GM19023 (cell line): ENCODE data around the gene CACNA1I.

ENCODE experiments used
- ATAC-seq: cut with Tn5 transposase; IDR thresholded peaks from one replicate; pipeline ENCODE4 v1.9.1; 2021; ENCODE audit warnings: mild to moderate bottlenecking, moderate library complexity; ENCODE audit not compliant: unreplicated experiment

The CACNA1I gene

DNA sequence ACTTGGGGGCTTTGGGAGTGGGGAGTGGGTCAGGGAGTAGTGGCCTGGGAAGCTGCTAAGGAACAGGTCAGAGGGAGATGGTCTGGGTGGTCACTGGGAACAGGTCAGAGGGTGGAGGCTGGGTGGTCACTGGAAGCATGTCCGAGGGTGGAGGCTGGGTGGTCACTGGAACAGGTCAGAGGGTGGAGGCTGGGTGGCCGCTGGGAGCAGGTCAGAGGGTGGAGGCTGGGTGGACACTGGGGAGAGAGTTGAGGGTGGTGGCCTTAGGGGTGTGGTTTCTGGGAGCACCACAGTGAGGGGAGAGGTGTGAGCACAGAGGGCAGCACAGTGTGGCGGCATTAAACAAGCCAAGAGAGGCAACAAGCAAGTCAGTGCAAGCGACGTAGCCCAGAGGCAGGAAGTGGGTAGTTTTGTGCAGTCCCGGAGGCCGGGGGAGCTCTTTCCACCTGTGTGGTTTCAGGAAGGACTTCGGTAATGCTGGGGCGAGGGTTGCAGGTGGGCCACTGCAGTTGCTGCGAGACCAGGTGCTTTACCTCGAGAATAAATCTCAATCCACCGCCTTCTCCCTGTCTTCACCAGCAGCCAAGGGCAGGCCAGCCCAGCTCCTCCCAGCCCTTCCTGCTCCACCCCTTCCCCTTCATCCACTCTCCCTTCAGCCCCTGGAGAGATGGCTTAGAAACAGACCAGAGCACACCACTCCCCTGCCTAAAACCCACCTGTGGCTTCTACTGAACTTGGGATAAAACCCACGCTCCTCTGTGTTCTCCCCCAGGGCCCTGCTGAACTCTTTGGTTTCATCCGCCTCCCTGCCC is 3.2 kb upstream of the CACNA1I start:
- ATAC-seq = no peak

DNA sequence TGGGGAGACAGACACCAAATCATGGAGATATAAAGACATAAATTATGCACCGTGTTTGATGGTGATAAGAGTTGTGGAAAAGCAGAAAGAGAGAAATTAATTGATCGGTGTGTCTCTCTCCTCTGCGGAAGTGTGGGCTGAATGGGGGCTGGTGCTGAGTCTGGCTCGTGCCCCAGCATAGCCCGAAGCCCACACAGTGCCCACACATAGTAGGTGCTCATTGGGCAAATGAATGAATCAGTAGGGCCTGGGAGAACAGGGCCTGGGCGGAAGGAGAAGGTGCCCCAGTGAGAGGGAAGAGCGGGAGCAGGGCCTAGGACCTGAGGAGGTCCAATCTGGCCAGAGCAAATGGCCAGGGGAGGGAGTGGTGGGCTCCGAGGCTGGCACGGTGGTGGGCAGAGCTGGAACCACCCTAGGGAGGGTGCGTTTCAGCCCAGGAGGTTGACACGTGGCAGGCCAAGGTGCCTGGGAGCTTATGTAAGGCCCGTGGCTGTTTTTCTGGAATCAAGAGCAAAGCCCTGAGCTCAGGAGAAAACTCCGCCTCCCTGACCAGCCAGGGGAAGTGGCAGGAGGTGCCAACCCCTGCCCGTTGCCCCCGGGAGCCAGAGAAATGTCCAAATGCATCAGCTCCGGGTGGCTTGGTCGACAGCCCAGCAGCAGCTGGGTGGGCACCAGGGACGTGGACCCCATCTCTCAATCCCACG is 2.1 kb upstream of the CACNA1I start:
- no peak for ATAC-seq

GRCh38 chr22:39569066-39569465 is 1.5 kb upstream of the CACNA1I start:
- ATAC-seq = no peak

DNA sequence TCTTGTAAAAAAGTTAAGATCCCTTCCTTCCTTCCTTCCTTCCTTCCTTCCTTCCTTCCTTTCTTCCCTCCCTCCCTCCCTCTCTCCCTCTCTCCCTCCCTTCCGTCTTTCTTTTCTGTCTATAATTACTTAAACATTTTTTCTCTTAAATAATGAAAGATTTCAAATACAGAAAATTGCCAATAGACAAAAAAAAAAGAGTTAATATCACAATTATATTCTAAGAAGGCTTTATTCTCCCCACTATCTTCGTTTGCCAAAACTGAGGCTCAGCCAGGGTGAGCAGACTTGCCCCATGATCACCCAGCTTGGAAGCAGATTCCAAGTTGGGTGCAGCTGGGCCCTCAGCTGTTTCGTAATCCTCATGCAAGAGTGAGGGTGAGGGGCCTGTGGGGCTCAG is 327 bp upstream of the CACNA1I start:
- ATAC-seq = no peak

- no peak for ATAC-seq
Measured at GRCh38 chr22:39571538-39571937, 985 bp downstream of the CACNA1I start.

DNA sequence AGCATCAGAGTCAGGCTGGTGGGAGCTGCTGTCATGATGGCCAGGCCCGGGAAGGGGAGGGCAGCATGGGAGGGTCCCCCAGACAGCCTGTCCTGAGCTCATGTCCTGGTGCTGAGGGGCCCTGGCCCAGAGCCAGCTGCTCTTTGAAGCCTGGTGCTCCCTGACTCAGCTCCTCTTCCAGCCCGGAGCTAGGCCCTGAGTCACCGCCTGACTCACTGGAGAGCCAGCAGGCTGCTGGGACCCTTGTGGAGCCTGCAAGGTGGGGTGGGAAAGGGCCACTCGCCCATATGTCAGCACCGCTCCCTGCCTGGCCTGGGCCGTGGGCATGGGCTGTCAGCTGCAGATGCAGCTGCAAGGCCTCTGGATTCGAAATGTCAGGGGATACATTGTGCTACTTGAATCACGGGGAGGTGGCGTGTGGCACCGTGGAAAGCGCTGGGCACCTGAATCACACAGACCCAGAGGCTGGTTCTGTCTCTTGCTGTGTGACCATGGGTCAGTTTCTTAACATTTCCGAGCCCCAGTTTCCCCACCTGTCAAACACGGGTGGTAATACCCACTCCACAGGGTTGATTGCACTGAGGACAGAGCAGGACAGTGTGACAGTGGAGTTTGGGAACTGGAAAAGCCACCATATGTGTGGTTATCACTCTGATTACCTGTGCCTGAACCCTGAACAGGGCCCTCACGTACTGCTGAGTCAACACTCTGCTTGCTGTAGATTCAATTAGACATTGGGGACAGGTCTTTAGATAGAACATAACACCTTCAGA is 4.4 kb downstream of the CACNA1I start:
- ATAC-seq = no peak

GRCh38 chr22:39575552-39575825 is 4.9 kb downstream of the CACNA1I start:
- no peak for ATAC-seq

- ATAC-seq = no peak
Measured at GRCh38 chr22:39576027-39576426, 5.5 kb downstream of the CACNA1I start.

GRCh38 chr22:39577366-39577765 is 6.8 kb downstream of the CACNA1I start:
- no peak for ATAC-seq

DNA sequence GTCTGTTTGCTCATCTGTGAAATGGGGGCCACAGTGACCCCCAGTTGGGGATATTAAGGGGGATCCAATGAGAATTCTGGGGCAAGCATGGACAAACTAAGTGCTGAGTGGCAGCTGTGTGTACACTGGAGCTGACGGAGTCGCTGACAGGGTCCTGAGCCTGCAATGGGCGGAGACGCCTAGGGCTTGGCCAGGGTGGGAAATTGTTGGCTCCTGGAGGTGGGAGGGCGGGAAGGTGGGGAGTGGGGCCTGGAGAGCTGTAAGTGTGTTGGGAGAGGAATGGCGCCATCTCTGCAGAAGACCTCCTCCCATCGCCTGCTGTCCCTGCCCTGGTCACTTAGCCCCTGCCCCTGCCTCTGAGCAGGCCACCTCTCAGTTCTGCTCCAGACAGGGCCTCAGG is 7.3 kb downstream of the CACNA1I start:
- no peak for ATAC-seq

- ATAC-seq = no peak
Measured at GRCh38 chr22:39580006-39580441, 9.5 kb downstream of the CACNA1I start.

GRCh38 chr22:39580795-39581194 is 10.2 kb downstream of the CACNA1I start:
- ATAC-seq = no peak

DNA sequence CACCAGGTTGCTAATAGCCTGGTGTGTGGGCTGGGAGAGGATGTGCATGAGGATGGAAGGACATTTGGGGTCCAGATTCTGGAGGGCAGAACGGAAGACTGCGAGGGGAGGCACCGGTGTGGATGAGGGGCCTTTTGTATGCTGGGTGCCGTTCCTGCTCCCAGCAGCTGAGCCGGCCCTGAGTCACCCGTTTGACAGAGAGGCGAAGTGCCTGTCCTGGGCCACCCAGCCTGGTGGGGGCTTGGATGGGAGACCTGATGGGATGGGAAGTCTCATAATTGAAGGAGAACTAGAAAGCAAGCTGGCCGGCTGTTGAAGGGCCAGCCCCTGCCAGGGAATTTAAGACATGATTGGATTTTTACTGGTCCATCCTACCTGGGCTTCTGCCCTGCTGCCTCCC is 10.8 kb downstream of the CACNA1I start:
- ATAC-seq = no peak

DNA sequence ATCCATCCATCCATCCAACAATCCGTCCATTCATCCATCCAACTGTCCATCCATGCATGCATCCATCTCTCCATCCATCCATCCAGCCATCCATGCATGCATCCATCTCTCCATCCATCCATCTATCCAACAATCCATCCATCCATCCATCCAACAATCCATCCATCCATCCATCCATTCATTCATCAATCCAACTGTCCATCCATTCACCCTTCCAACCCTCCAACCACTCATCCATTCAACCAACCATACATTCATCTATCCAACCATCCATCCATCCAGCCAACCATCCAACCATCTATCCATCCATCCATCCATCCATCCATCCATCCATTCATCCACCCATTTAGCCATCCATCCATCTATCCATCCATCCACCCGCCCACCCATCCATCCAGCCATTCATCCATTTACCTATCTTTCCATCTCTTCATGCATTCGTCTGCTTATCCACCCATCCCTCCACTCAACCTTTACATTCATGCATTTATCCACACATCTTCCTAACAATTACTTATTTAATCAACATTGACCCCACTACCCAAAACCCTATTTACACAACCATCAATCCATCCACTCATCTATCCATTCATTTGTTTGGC is 12.6 kb downstream of the CACNA1I start:
- ATAC-seq = no peak

GRCh38 chr22:39589875-39590274 is 19.3 kb downstream of the CACNA1I start:
- no peak for ATAC-seq

DNA sequence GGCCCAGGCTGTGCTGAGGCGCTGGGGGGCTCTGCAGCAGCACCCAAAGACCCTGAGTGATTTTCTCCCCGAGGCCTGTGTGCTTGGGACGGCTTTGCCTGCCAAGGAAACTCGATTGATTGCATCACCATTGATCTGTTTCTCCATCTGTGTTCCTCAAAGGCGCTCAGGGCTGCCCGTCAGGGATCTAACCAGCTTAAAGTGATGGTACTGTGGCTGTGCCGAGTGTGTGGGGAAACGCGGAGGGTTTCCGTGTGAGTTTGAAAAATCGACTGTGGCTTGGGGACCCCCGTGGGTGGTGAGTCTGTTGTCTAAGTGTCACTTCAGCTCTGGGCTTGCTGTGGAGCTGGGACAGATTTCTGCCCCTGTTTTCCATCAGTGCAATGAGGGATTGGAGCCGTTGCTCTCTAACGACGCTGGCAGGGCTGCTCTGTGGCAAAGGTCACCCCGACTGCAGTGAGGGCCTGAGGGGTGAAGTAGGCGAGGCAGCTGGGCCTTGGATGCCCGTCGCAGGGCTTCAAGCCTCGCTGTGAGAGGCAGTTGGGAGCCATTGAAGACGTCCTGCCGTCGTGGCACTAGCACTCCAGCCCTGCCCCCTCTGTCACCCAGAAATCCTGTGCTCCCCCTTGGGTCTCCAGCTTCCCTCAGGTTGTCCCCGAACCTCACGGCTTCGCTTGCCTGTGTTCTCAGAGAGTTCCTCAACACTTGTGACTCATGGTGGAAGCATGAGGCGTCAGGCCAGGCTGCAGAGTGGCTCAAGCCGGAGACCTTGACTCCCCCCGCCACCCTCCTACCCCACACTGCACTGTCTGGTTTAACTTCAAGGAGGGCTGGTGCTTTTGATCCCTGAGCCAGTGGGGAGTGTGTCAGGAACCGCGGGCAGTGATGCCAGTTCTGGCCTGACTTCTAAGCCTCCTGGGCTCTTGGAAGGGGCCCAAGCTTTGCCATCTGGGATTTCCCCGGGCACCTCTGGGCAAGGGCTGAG is 21.8 kb downstream of the CACNA1I start:
- no peak for ATAC-seq

DNA sequence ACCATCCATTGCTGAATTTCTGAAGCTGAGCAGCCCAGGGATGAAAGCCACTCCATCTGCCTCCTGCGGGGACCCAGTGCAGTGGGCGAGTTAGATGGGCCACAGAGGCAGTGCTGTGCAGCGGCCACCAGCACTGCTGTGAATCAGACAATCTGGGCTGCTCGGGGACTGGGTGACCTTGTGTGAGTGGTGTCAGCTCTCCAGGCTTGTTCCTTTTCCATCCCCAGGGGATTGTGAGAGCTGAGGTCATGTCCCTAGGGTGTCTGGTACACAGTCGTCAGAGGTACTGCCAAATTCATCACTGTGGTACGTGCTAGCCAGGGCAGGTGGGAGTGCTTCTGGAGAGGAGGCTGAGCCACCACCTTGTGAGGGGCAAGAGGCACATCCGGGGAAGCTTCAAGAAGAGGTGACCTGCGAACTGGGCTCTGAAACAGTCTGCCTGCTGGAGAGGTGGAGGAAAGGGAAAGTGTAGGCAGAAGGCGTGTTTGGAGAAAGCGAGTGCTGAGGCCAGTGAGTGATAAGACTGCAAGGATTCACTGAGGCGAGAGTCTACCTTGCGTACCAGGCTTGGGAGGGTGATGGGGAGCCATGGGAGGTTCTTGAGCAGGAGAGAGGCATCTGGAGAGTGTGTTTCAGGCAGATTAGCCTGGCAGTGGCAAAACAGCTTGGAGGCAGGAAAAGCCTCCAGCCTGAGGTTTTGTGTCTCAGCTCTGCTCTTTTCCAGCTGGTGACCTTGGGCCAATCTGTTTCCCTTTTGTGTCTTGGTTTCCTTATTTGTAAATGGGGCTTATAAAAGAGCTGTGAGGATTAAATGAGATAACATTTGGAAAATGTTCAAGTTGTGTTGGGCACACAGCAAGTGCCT is 22.7 kb downstream of the CACNA1I start:
- no peak for ATAC-seq

DNA sequence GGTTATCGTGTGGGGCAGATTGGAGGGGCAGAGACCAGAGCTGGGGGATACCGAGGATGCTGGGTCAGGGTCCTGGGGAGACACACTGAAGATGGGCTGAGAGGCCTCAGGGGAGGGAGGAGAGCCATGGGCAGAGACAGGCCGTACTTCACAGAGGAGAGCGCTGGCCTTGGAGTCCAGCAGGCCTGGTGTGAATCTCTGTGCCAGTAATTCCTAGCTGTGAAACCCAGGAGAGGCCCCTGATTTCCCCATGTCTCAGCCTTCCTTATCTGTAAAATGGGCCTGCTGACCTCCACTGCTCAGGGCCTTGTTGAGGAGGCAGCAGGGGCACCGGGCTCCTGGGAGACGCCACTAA is 23.4 kb downstream of the CACNA1I start:
- no peak for ATAC-seq

- no peak for ATAC-seq
Measured at GRCh38 chr22:39594411-39594810, 23.9 kb downstream of the CACNA1I start.
